Neural cell (in vitro differentiated cells): ENCODE data around the gene GLO1. TPM values are rescaled to one million over a fixed set of nuclear protein-coding genes. Genes with fewer than 3 reads are reported as not detected.

ENCODE experiments used
- H2AFZ ChIP-seq: fragments of 200-600, 300-800 bp; sonication (generic), shearing (Covaris generic); 2 replicates; pipeline ENCODE4 v1.6.0; 2014; ENCODE audit warnings: low read depth, mild to moderate bottlenecking, antibody characterized with exemption, low read length, moderate library complexity
- H3F3A ChIP-seq: fragments of 200-600 bp; shearing (Covaris generic); 2 replicates; pipeline ENCODE4 v1.6.1; 2016; ENCODE audit warnings: mild to moderate bottlenecking, moderate library complexity, mixed read lengths, antibody characterized with exemption, low read length; ENCODE audit not compliant: insufficient read depth, poor library complexity, severe bottlenecking
- H3K27ac ChIP-seq: fragments of 200-600, 300-800 bp; sonication (generic), shearing (Covaris generic); 2 replicates; pipeline ENCODE4 v1.5.1; 2014; ENCODE audit warnings: mild to moderate bottlenecking, low read length, moderate library complexity
- H3K27me3 ChIP-seq: fragments of 300-800, 200-600 bp; sonication (generic), shearing (Covaris generic); 2 replicates; pipeline ENCODE4 v1.6.0; 2014; ENCODE audit warnings: mild to moderate bottlenecking, low read depth, low read length, moderate library complexity; ENCODE audit not compliant: insufficient read depth
- H3K36me3 ChIP-seq: fragments of 300-800, 200-600 bp; sonication (generic), shearing (Covaris generic); 2 replicates; pipeline ENCODE4 v1.5.1; 2014; ENCODE audit warnings: mild to moderate bottlenecking, antibody characterized with exemption, low read length, moderate library complexity; ENCODE audit not compliant: insufficient read depth
- H3K4me2 ChIP-seq: fragments of 300-800, 200-600 bp; sonication (generic), shearing (Covaris generic); 2 replicates; pipeline ENCODE4 v1.6.0; 2014; ENCODE audit warnings: mild to moderate bottlenecking, low read length
- H3K4me3 ChIP-seq: fragments of 300-800, 200-600 bp; sonication (generic), shearing (Covaris generic); 2 replicates; pipeline ENCODE4 v1.5.1; 2014; ENCODE audit warnings: mild to moderate bottlenecking, low read length, moderate library complexity
- H3K79me2 ChIP-seq: fragments of 200-600 bp; shearing (Covaris generic); replicated peaks from 2 replicates; pipeline ENCODE4 v1.6.0; 2014; ENCODE audit warnings: mild to moderate bottlenecking, low read length, moderate library complexity; ENCODE audit not compliant: insufficient read depth
- H3K9ac ChIP-seq: fragments of 300-800, 200-600 bp; sonication (generic), shearing (Covaris generic); 2 replicates; pipeline ENCODE4 v1.6.1; 2016; ENCODE audit warnings: mild to moderate bottlenecking, low read length, mixed read lengths
- H3K9me2 ChIP-seq: fragments of 200-600 bp; shearing (Covaris generic); 2 replicates; pipeline ENCODE4 v1.6.1; 2016; ENCODE audit warnings: mild to moderate bottlenecking, low read length, mixed read lengths; ENCODE audit not compliant: insufficient read depth
- H3K9me3 ChIP-seq: fragments of 200-600, 300-800 bp; sonication (generic), shearing (Covaris generic); 2 replicates; pipeline ENCODE4 v1.6.1; 2016; ENCODE audit warnings: mild to moderate bottlenecking, mixed run types, low read length, moderate library complexity, mixed read lengths
- H4K20me1 ChIP-seq: fragments of 200-600 bp; shearing (Covaris generic); 2 replicates; pipeline ENCODE4 v1.6.1; 2016; ENCODE audit warnings: mild to moderate bottlenecking, mixed run types; ENCODE audit not compliant: insufficient read depth
- CTCF ChIP-seq: fragments of 450-650 bp; IDR thresholded peaks from 2 replicates; pipeline ENCODE4 v1.5.1; 2014; ENCODE audit warnings: antibody characterized with exemption, mild to moderate bottlenecking, moderate library complexity; ENCODE audit not compliant: poor library complexity, severe bottlenecking
- EP300 ChIP-seq: fragments of 450-650 bp; conservative IDR thresholded peaks from 2 replicates; pipeline ENCODE4 v1.6.1; 2014; ENCODE audit warnings: antibody characterized with exemption, mild to moderate bottlenecking, moderate library complexity; ENCODE audit not compliant: poor library complexity, severe bottlenecking
- EZH2 ChIP-seq: fragments of 200-600, 300-800 bp; shearing (Covaris generic), sonication (generic); IDR thresholded peaks from 2 replicates; pipeline ENCODE4 v1.6.1; 2014; ENCODE audit warnings: antibody characterized with exemption, low read length, borderline replicate concordance, mild to moderate bottlenecking; ENCODE audit not compliant: insufficient read depth, poor library complexity, severe bottlenecking
- POLR2AphosphoS5 ChIP-seq: IDR thresholded peaks from 2 replicates; pipeline ENCODE4 v1.6.1; 2012
- RAD21 ChIP-seq: fragments of 450-650 bp; conservative IDR thresholded peaks from 2 replicates; pipeline ENCODE4 v1.6.1; 2014; ENCODE audit warnings: antibody characterized with exemption, mild to moderate bottlenecking, moderate library complexity
- REST ChIP-seq: IDR thresholded peaks from 2 replicates; pipeline ENCODE4 v1.6.1; 2012; ENCODE audit warnings: borderline replicate concordance
- SMC3 ChIP-seq: fragments of 450-650 bp; conservative IDR thresholded peaks from 2 replicates; pipeline ENCODE4 v1.6.1; 2014; ENCODE audit warnings: antibody characterized with exemption, mild to moderate bottlenecking, moderate library complexity; ENCODE audit not compliant: poor library complexity
- TAF1 ChIP-seq: IDR thresholded peaks from 2 replicates; pipeline ENCODE4 v1.6.1; 2012; ENCODE audit warnings: low read depth
- polyA plus RNA-seq: library from polyadenylated mRNA; depleted of rRNA; stranded (reverse); fragments of >200 nt; gene quantifications from 2 replicates; pipeline ENCODE4 v1.2.3, GENCODE V29; 2014

Gene GLO1
- polyA plus RNA-seq, 1 donor from 2014 or later = 94.8 TPM

- H3K27me3 ChIP-seq = no peaks in the 10 kb centered on the region
Measured at GRCh38 chr6:38636027-38636426, 66.9 kb downstream of the GLO1 start.

GRCh38 chr6:38634518-38634917 is 68.4 kb downstream of the GLO1 start:
- Histone ChIP-seq H3F3A (no peaks in the 10 kb centered on the region), H3K9me2 (no peaks in the 10 kb centered on the region), H2AFZ (no peak overlapping the region), H3K4me2 (no peak overlapping the region), H3K27me3 (no peaks in the 10 kb centered on the region), H3K4me3 (no peak overlapping the region), H3K36me3 (no peaks in the 10 kb centered on the region), H3K79me2 (peaks cover 27% of the 10 kb centered on the region), H3K9ac (no peak overlapping the region), H4K20me1 (no peaks in the 10 kb centered on the region), H3K9me3 (no peaks in the 10 kb centered on the region), H3K27ac (no peak overlapping the region)
- TF ChIP-seq EP300 (no peak), SMC3 (no peak), TAF1 (no peak), EZH2 (no peak), POLR2AphosphoS5 (no peak), CTCF (no peak), REST (no peak)

More at GRCh38 chr6:38636027-38636426, 66.9 kb downstream of the GLO1 start:
- no peak for TF ChIP-seq TAF1
- no peak for TF ChIP-seq REST
- no peak for TF ChIP-seq EZH2
- no peak for TF ChIP-seq SMC3
- no peak for TF ChIP-seq POLR2AphosphoS5
- TF ChIP-seq CTCF = no peak
- no peak for TF ChIP-seq RAD21
- H3K4me2 ChIP-seq = no peak overlapping the region
- peaks cover 35% of the 10 kb centered on the region for H3K79me2 ChIP-seq
- H2AFZ ChIP-seq = no peak overlapping the region
- no peak overlapping the region for H3K4me3 ChIP-seq
- H3K36me3 ChIP-seq = no peaks in the 10 kb centered on the region
- H3F3A ChIP-seq = no peaks in the 10 kb centered on the region
- H4K20me1 ChIP-seq = no peaks in the 10 kb centered on the region
- H3K9ac ChIP-seq = no peak overlapping the region
- no peak overlapping the region for H3K27ac ChIP-seq
- no peaks in the 10 kb centered on the region for H3K9me2 ChIP-seq
- H3K9me3 ChIP-seq = no peaks in the 10 kb centered on the region
